GM12891 (cell line): Measurements from ENCODE around the gene HIPK1.

Experiments used
- PAX5 ChIP-seq: IDR thresholded peaks from 2 replicates; pipeline ENCODE4 v1.6.1; 2011; ENCODE audit warnings: low read length, moderate library complexity, mild to moderate bottlenecking; ENCODE audit not compliant: insufficient read depth, severe bottlenecking
- POLR2A ChIP-seq: IDR thresholded peaks from 2 replicates; pipeline ENCODE4 v1.6.1; 2011; ENCODE audit warnings: low read depth, low read length, control low read depth
- POLR2AphosphoS5 ChIP-seq: IDR thresholded peaks from 2 replicates; pipeline ENCODE4 v1.6.1; 2011; ENCODE audit warnings: low read depth, low read length, control low read depth
- POU2F2 ChIP-seq: IDR thresholded peaks from 2 replicates; pipeline ENCODE4 v1.6.1; 2011; ENCODE audit warnings: low read depth, mild to moderate bottlenecking, control low read depth, low read length, moderate library complexity
- TAF1 ChIP-seq: IDR thresholded peaks from 2 replicates; pipeline ENCODE4 v1.6.1; 2011; ENCODE audit warnings: low read depth, low read length, control low read depth

GRCh38 chr1:113993072-113993471 is 63.9 kb downstream of the HIPK1 start:
- TF ChIP-seq TAF1 (no peak), POLR2A (no peak), POLR2AphosphoS5 (no peak), POU2F2 (no peak), PAX5 (no peak)
